Body of pancreas (tissue), 4 donors: ENCODE measurements around the gene ATXN1. TPM values are rescaled to one million over a fixed set of nuclear protein-coding genes. Genes with fewer than 3 reads are reported as not detected.
"Not testable (repeated sequence)": the region's sequence is repeated elsewhere in the genome, so short reads cannot be mapped to it uniquely, and the experiment has no call there.

Source experiments
- ATAC-seq: fragments of 150-250 bp; one replicate; pipeline ENCODE4 v1.9.1; 2016
- DNase-seq, 4 donors: peaks; one replicate each; pipeline ENCODE4 v3.0.0-alpha.2; 2019
- H3K27ac ChIP-seq, 4 donors: fragments of 200-600 bp; sonication (generic); 1 replicate in 3 of 4; 2 replicates in 1 of 4; pipeline versions ENCODE4 v1.5.1 to v1.6.1; 2016 to 2019; ENCODE audit warnings: mild to moderate bottlenecking in 1 of 4, mixed read lengths in 1 of 4, moderate library complexity in 1 of 4
- H3K27me3 ChIP-seq, 2 donors: fragments of 200-600 bp; sonication (generic); one replicate each; pipeline ENCODE4 v1.6.0; 2016; ENCODE audit warnings: mild to moderate bottlenecking in 1 of 2
- H3K36me3 ChIP-seq, 2 donors: fragments of 200-600 bp; sonication (generic); replicated peaks in 1 of 2; 2 replicates each; pipeline ENCODE4 v1.5.1; 2016; ENCODE audit warnings: low read depth in 2 of 2; ENCODE audit not compliant: insufficient read depth in 1 of 2
- H3K4me1 ChIP-seq: fragments of 200-600 bp; sonication (generic); one replicate; pipeline ENCODE4 v1.6.0; 2016
- H3K4me3 ChIP-seq, 2 donors: fragments of 200-600 bp; sonication (generic); 1 replicate in 1 of 2; 2 replicates in 1 of 2; pipeline ENCODE4 v1.5.1; 2016 to 2019
- H3K9me3 ChIP-seq, 3 donors: fragments of 200-600 bp; sonication (generic); 1 replicate in 2 of 3; 2 replicates in 1 of 3; pipeline ENCODE4 v1.5.1; 2016
- POLR2A ChIP-seq, 3 donors: fragments of 450-650 bp; IDR thresholded peaks; one replicate each; pipeline ENCODE4 v1.6.1; 2016; ENCODE audit warnings: antibody characterized with exemption in 3 of 3, mild to moderate bottlenecking in 2 of 3
- WGBS, 2 donors: methylation state at CpG; one replicate each; pipeline ENCODE4 v1.1.5; 2017; 5-methylcytosine and 5-hydroxymethylcytosine counted together
- intact Hi-C: fragments of 100-400 bp; cut with DNase I; formaldehyde crosslinking; loops from one replicate; pipeline ENCODE4 v1.15.1; 2023
- total RNA-seq, 2 donors: library from RNA; depleted of rRNA; stranded (reverse); fragments of >200 nt; gene quantifications; one replicate each; pipeline ENCODE4 v1.1.0, GENCODE V29; 2016
- TF ChIP-seq, protein P1 (sequence below), 7 experiments: fragments of 450-650 bp in 4 of 7; fragments of 200-600 bp in 3 of 7; sonication (generic) in 3 of 7; IDR thresholded peaks; one replicate each; pipeline ENCODE4 v1.5.1; 2016 to 2019; ENCODE audit warnings: antibody characterized with exemption in 7 of 7

Gene ATXN1
- total RNA-seq, 2 donors from 2014 or later: 24.6 to 24.7 TPM

DNA sequence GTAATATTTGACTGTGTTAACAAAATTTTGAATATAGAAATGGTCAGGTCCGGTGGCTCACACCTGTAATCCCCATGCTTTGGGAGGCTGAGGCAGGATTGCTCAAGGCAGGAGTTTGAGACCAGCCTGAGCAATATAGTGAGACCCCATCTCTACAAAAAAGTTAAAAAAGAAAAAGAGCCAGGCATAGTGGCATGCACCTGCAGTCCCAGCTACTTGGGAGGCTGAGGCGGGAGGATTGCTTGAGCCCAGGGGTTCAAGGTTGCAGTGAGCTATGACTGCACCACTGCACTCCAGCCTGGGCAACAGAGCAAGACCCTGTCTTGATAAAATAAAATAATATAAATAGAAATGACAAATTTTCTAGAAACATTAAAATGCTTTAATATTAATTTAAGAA lies 147.8 kb downstream of the ATXN1 start:
- H3K9me3 ChIP-seq, DNase-seq, H3K36me3 ChIP-seq, H3K4me1 ChIP-seq, ATAC-seq, H3K4me3 ChIP-seq, intact Hi-C loops, H3K27ac ChIP-seq, H3K27me3 ChIP-seq: not testable (repeated sequence)
- 97 to 98% methylated on average over 2 of the region's 2 CpGs for WGBS, 2 donors

DNA sequence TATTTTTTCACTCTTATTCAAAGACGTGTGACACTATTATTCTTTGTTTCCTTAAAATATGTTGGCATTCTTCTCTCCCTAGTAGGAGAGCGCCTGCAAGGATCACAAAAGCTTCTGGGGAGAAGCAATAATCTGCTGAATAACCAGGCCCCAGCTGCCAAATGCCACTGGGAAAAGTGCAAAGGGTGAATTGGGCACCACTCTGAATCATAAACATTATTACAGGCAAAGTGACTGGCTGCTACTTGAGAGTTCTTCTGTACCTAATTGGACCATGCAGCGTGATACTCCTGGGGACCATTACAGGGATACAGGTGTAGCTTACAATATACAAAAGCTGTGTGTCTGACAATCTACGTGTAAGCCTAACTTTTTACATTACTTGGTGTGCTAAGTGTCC lies 152.8 kb downstream of the ATXN1 start:
- no peak for ATAC-seq

DNA sequence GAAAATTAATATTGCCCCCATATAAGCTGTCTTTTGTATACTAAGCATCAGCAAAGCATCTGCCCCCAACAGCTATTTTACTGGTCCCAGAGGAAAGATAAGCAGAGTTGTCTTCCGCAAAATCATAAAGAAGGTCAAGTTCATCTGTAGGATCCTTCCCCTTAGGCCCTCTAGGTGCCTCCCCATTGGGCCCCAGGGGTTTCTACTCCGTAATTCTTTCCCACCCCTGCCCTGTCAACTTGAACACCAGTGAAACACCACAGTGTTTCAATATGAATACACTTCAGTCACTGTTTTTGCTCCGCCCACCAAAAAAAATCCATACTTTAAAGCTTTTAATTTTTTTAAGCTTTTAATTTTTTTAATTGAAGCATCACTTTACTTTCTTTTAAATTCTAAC lies 159.2 kb downstream of the ATXN1 start:
- TF ChIP-seq, protein P1, sequence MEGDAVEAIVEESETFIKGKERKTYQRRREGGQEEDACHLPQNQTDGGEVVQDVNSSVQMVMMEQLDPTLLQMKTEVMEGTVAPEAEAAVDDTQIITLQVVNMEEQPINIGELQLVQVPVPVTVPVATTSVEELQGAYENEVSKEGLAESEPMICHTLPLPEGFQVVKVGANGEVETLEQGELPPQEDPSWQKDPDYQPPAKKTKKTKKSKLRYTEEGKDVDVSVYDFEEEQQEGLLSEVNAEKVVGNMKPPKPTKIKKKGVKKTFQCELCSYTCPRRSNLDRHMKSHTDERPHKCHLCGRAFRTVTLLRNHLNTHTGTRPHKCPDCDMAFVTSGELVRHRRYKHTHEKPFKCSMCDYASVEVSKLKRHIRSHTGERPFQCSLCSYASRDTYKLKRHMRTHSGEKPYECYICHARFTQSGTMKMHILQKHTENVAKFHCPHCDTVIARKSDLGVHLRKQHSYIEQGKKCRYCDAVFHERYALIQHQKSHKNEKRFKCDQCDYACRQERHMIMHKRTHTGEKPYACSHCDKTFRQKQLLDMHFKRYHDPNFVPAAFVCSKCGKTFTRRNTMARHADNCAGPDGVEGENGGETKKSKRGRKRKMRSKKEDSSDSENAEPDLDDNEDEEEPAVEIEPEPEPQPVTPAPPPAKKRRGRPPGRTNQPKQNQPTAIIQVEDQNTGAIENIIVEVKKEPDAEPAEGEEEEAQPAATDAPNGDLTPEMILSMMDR (IDR thresholded peaks at IDR 0.05): no peak
- no peak for TF ChIP-seq POLR2A (IDR thresholded peaks at IDR 0.05)
- DNase-seq: no peak
- no peaks in the 10 kb centered on the region for H3K36me3 ChIP-seq
- no peak overlapping the region for H3K27ac ChIP-seq
- H3K4me3 ChIP-seq: no peak overlapping the region
- H3K4me1 ChIP-seq: no peaks in the 10 kb centered on the region
- no peaks in the 10 kb centered on the region for H3K9me3 ChIP-seq
- ATAC-seq: no peak
- 93 to 96% methylated on average over 3 of the region's 3 CpGs for WGBS, 2 donors
- intact Hi-C loops: no loop called here
- H3K27me3 ChIP-seq: no peaks in the 10 kb centered on the region

More for the DNA sequence above, 152.8 kb downstream of the ATXN1 start:
- Histone ChIP-seq H3K4me1 (no peaks in the 10 kb centered on the region), H3K27me3 (no peaks in the 10 kb centered on the region), H3K9me3 (no peaks in the 10 kb centered on the region), H3K27ac (no peak overlapping the region), H3K4me3 (no peak overlapping the region), H3K36me3 (no peaks in the 10 kb centered on the region)
- TF ChIP-seq, protein P1 (IDR thresholded peaks at IDR 0.05): no peak
- TF ChIP-seq POLR2A (IDR thresholded peaks at IDR 0.05): no peak
- intact Hi-C loops: no loop called here
- WGBS, 2 donors: 90 to 93% methylated on average over 4 of the region's 4 CpGs
- no peak for DNase-seq

DNA sequence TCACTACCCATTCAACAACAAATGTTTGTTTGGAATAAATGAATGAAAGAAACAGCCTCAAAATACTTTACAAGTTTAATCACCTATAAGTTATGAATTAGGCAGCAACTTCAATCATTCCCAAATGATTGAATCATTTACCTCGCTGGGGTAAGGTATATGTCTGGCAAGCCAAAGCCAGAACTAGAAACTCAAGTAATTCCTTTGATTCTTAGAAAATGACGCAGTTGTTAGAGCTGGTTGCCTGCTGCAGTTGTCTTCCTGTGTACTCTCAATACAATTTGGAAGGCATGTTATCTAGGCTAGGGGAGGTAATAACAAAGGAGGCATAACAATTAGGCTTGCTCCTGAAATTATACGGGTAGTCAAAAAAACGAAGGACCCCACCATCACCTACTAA lies 160.6 kb downstream of the ATXN1 start:
- Histone ChIP-seq H3K27ac (no peak overlapping the region), H3K9me3 (no peaks in the 10 kb centered on the region), H3K4me1 (no peaks in the 10 kb centered on the region), H3K36me3 (no peaks in the 10 kb centered on the region), H3K4me3 (no peak overlapping the region), H3K27me3 (no peaks in the 10 kb centered on the region)
- intact Hi-C loops: no loop called here
- TF ChIP-seq, protein P1 (IDR thresholded peaks at IDR 0.05): no peak
- TF ChIP-seq POLR2A (IDR thresholded peaks at IDR 0.05): no peak
- WGBS, 2 donors: 85 to 94% methylated on average over 4 of the region's 4 CpGs
- ATAC-seq: no peak
- DNase-seq: no peak

DNA sequence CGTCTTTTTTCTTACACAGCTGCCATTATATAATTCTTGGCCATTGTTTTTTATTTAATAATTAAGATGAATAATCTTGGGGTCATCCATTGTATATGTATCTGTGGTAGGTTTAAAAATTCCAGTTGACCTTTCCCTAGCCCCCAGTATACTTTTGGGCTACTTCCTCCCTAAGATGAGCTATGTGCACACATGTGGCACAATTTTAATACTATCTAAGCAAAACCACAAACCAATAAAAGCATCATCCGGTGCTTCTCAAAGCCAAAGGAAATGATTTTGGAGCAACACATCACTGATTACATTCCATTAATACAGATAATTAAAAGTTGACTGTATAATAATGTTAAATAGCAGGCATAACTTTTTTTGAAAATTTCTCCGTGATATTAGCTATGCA lies 161.2 kb downstream of the ATXN1 start:
- TF ChIP-seq, protein P1 (IDR thresholded peaks at IDR 0.05): no peak
- TF ChIP-seq POLR2A (IDR thresholded peaks at IDR 0.05): no peak
- H3K27me3 ChIP-seq: no peaks in the 10 kb centered on the region
- no peaks in the 10 kb centered on the region for H3K4me1 ChIP-seq
- no peak for ATAC-seq
- H3K36me3 ChIP-seq: no peaks in the 10 kb centered on the region
- H3K27ac ChIP-seq: no peak overlapping the region
- no peak for DNase-seq
- H3K9me3 ChIP-seq: no peaks in the 10 kb centered on the region
- H3K4me3 ChIP-seq: no peak overlapping the region
- intact Hi-C loops: no loop called here
- 89 to 95% methylated on average over 3 of the region's 3 CpGs for WGBS, 2 donors
